Endothelial cell of umbilical vein (primary cell): ENCODE results near the gene EDRF1.

ENCODE experiments used
- CTCF ChIP-seq, 2 donors: IDR thresholded peaks; 1 replicate in 1 of 2; 2 replicates in 1 of 2; pipeline ENCODE4 v1.5.1; 2011; ENCODE audit warnings: low read length in 2 of 2, mild to moderate bottlenecking in 2 of 2, moderate library complexity in 2 of 2, control low read depth in 1 of 2, inconsistent platforms in 1 of 2, low read depth in 1 of 2; ENCODE audit not compliant: insufficient read depth in 1 of 2; ENCODE audit errors: extremely low read depth in 1 of 2
- EZH2 ChIP-seq: IDR thresholded peaks from 2 replicates; pipeline ENCODE4 v1.6.1; 2012; ENCODE audit warnings: borderline replicate concordance, low read depth, mild to moderate bottlenecking, moderate library complexity, low read length, inconsistent platforms; ENCODE audit not compliant: severe bottlenecking
- JUN ChIP-seq: IDR thresholded peaks from 2 replicates; pipeline ENCODE4 v1.6.1; 2011; ENCODE audit warnings: borderline replicate concordance, low read depth; ENCODE audit not compliant: insufficient read length, insufficient read depth
- POLR2A ChIP-seq: IDR thresholded peaks from 2 replicates; pipeline ENCODE4 v1.6.1; 2012; ENCODE audit warnings: low read depth, mild to moderate bottlenecking, control low read depth, low read length
- POLR2AphosphoS5 ChIP-seq: IDR thresholded peaks from 2 replicates; pipeline ENCODE4 v1.6.1; 2012; ENCODE audit warnings: low read depth, mild to moderate bottlenecking, control low read depth, low read length, moderate library complexity; ENCODE audit not compliant: insufficient read depth
- TF ChIP-seq, protein P1 (sequence below): IDR thresholded peaks from 2 replicates; pipeline ENCODE4 v1.6.1; 2011; ENCODE audit not compliant: insufficient read depth, insufficient read length

DNA sequence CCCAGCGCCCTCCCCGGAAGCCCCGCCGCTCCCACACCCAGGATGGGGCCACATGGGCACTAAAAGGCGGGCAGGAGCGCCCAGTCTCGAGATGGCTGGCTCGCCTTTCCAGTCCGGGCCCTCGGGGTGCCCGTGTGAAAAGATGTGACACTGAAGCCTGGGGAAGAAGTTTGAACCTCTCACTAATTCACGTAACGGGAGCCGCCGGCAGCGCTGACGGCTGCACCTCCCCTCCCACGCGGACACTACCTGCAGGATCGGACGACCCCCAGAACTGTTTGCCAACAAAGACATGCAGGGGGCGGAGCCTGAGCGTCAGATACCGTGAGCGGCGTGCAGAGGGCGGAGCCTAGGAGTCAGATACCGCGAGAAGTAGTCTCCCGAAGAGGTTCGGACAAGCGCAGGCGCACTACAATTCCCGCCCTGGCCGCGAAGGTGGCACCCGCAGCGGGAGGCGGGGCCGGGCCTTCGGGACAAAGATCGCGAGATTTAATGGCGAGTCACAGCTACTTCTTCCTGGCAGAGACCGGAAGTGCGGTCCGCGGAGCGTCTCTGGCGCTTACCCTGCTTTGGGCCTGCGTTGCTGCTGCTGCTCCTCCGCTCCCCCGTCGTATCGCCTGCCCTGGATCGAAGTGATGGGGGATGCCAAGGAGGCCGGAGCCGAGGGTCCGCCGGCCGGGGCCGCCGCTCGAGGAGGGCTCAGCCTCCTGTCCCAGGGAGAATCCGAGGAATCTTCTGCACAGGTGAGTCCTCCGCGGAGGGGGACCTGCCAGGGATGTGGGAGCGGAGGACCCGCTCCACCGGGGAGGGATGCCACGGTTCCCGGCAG, at the start of gene EDRF1:
- TF ChIP-seq CTCF (IDR thresholded peaks at IDR 0.05; ENCODE audit: extremely low read depth in 1 of 2, insufficient read depth in 1 of 2, low read depth in 1 of 2, low read length in 2 of 2) (no peak), POLR2AphosphoS5 (peak; percentile 95), EZH2 (no peak), POLR2A (peak; percentile 97), JUN (no peak)
- TF ChIP-seq, protein P1, sequence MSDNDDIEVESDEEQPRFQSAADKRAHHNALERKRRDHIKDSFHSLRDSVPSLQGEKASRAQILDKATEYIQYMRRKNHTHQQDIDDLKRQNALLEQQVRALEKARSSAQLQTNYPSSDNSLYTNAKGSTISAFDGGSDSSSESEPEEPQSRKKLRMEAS, result no peak
